ENCODE data around the gene EPHA4.

DNA sequence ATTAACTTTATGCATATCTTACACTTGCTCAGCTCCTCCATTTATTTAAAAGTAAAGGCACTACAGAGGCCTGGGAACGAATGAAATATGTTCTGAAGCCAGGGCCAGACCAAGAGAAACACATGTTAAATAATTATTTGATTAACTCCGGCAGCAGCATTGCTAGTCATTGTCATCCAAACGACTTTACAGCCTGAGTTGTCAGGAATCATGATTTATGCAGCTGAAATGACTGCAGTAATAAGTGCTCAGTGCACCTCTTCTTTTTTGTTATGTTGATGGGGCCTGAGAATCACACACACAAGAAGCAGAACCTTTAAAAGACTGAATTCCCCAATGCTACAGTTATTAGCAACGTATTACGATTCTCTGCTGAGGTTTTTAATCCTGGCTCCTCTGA, 58.9 kb downstream of the EPHA4 start:
- TF ChIP-seq, protein P1, sequence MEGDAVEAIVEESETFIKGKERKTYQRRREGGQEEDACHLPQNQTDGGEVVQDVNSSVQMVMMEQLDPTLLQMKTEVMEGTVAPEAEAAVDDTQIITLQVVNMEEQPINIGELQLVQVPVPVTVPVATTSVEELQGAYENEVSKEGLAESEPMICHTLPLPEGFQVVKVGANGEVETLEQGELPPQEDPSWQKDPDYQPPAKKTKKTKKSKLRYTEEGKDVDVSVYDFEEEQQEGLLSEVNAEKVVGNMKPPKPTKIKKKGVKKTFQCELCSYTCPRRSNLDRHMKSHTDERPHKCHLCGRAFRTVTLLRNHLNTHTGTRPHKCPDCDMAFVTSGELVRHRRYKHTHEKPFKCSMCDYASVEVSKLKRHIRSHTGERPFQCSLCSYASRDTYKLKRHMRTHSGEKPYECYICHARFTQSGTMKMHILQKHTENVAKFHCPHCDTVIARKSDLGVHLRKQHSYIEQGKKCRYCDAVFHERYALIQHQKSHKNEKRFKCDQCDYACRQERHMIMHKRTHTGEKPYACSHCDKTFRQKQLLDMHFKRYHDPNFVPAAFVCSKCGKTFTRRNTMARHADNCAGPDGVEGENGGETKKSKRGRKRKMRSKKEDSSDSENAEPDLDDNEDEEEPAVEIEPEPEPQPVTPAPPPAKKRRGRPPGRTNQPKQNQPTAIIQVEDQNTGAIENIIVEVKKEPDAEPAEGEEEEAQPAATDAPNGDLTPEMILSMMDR (IDR thresholded peaks at IDR 0.05), result no peak
- TF ChIP-seq EZH2 (IDR thresholded peaks at IDR 0.05; ENCODE audit: borderline replicate concordance, insufficient read depth, low read depth, low read length, poor library complexity, severe bottlenecking), result no peak
